ENCODE results near the gene RBKS.

GRCh38 chr2:27903649-27904404 lies 13.6 kb upstream of the RBKS start:
- no peak for TF ChIP-seq EP300 (IDR thresholded peaks at IDR 0.05; ENCODE audit: low read depth)
- TF ChIP-seq CTCF (IDR thresholded peaks at IDR 0.05), result no peak
